HEK293 (cell line): ENCODE data around the gene SUN3.

Experiments used
- CTCF ChIP-seq: fragments of 450-650 bp; formaldehyde crosslinking; IDR thresholded peaks from 2 replicates; pipeline ENCODE4 v1.5.1; 2016; ENCODE audit warnings: missing biosample characterization, missing genetic modification characterization
- HOXA7 ChIP-seq: sonication (generic); formaldehyde crosslinking; IDR thresholded peaks from 2 replicates; pipeline ENCODE4 v1.8.1; 2022; ENCODE audit warnings: missing genetic modification reagents, borderline replicate concordance
- ZNF10 ChIP-seq: fragments of 450-650 bp; formaldehyde crosslinking; IDR thresholded peaks from 2 replicates; pipeline ENCODE4 v1.5.1; 2017; ENCODE audit warnings: missing biosample characterization, missing genetic modification characterization
- ZNF501 ChIP-seq: fragments of 450-650 bp; formaldehyde crosslinking; IDR thresholded peaks from 2 replicates; pipeline ENCODE4 v1.5.1; 2016; ENCODE audit warnings: missing biosample characterization, missing genetic modification characterization

GRCh38 chr7:47967708-47968107 lies 61.2 kb downstream of the SUN3 start:
- TF ChIP-seq HOXA7 (CRISPR knock-in tag) (no peak), CTCF (tag by site-specific recombination) (no peak), ZNF501 (no peak), ZNF10 (tag by site-specific recombination) (no peak)
